H9 (cell line): ENCODE measurements around the gene PC. TPM values are rescaled to one million over a fixed set of nuclear protein-coding genes. Genes with fewer than 3 reads are reported as not detected.

Experiments
- DNase-seq: peaks from one replicate; pipeline ENCODE4 v3.0.0-alpha.2; 2017
- H2AFZ ChIP-seq: one replicate; pipeline ENCODE4 v1.6.1; 2013; ENCODE audit warnings: mild to moderate bottlenecking, low read length, control low read depth, moderate library complexity
- H2AK5ac ChIP-seq: 2 replicates; pipeline ENCODE4 v1.6.1; 2013; ENCODE audit warnings: low read length, control low read depth, mixed read lengths; ENCODE audit not compliant: insufficient read length
- H2BK120ac ChIP-seq: one replicate; pipeline ENCODE4 v1.6.1; 2013; ENCODE audit warnings: low read depth, mild to moderate bottlenecking, low read length, control low read depth, inconsistent platforms; ENCODE audit not compliant: poor library complexity, severe bottlenecking
- H2BK12ac ChIP-seq: 2 replicates; pipeline ENCODE4 v1.6.1; 2013; ENCODE audit warnings: low read length, control low read depth, mixed read lengths, low read depth; ENCODE audit not compliant: insufficient read length
- H2BK15ac ChIP-seq: 2 replicates; pipeline ENCODE4 v1.6.1; 2013; ENCODE audit warnings: low read depth, low read length, control low read depth
- H2BK20ac ChIP-seq: one replicate; pipeline ENCODE4 v1.6.1; 2013; ENCODE audit warnings: low read depth, mild to moderate bottlenecking, low read length, control low read depth, inconsistent platforms; ENCODE audit not compliant: poor library complexity, severe bottlenecking
- H2BK5ac ChIP-seq: 2 replicates; pipeline ENCODE4 v1.6.1; 2013; ENCODE audit warnings: low read length, control low read depth, mixed read lengths; ENCODE audit not compliant: insufficient read length
- H3K14ac ChIP-seq: 2 replicates; pipeline ENCODE4 v1.6.1; 2013; ENCODE audit warnings: low read length, control low read depth; ENCODE audit not compliant: insufficient read depth
- H3K18ac ChIP-seq: 2 replicates; pipeline ENCODE4 v1.6.1; 2013; ENCODE audit warnings: low read depth, mild to moderate bottlenecking, mixed read lengths, low read length, control low read depth; ENCODE audit not compliant: insufficient read length
- H3K23ac ChIP-seq: 2 replicates; pipeline ENCODE4 v1.6.1; 2013; ENCODE audit warnings: low read length, control low read depth, mixed read lengths, low read depth; ENCODE audit not compliant: insufficient read length
- H3K23me2 ChIP-seq: 2 replicates; pipeline ENCODE4 v1.6.1; 2013; ENCODE audit warnings: low read depth, mild to moderate bottlenecking, mixed read lengths, low read length, control low read depth; ENCODE audit not compliant: insufficient read length, poor library complexity, severe bottlenecking
- H3K27ac ChIP-seq: 2 replicates; pipeline ENCODE4 v1.5.1; 2013; ENCODE audit warnings: low read length, control low read depth, mixed read lengths, low read depth; ENCODE audit not compliant: insufficient read length
- H3K27me3 ChIP-seq: 2 replicates; pipeline ENCODE4 v1.6.1; 2013; ENCODE audit warnings: low read length, control low read depth, inconsistent platforms; ENCODE audit not compliant: insufficient read depth
- H3K4ac ChIP-seq: 2 replicates; pipeline ENCODE4 v1.6.1; 2013; ENCODE audit warnings: low read depth, mild to moderate bottlenecking, control low read depth, inconsistent platforms, low read length, moderate library complexity
- H3K4me1 ChIP-seq: 2 replicates; pipeline ENCODE4 v1.6.1; 2013; ENCODE audit warnings: low read length, control low read depth, inconsistent platforms; ENCODE audit not compliant: insufficient read depth
- H3K4me2 ChIP-seq: 2 replicates; pipeline ENCODE4 v1.6.1; 2013; ENCODE audit warnings: low read length, control low read depth, mixed read lengths; ENCODE audit not compliant: insufficient read length, insufficient read depth
- H3K56ac ChIP-seq: 2 replicates; pipeline ENCODE4 v1.6.1; 2013; ENCODE audit warnings: low read depth, mild to moderate bottlenecking, mixed read lengths, low read length, control low read depth; ENCODE audit not compliant: insufficient read length
- H3K79me1 ChIP-seq: 2 replicates; pipeline ENCODE4 v1.6.1; 2013; ENCODE audit warnings: low read depth, mild to moderate bottlenecking, moderate library complexity, low read length, control low read depth, inconsistent platforms; ENCODE audit not compliant: insufficient read depth, poor library complexity, severe bottlenecking
- H3K79me2 ChIP-seq: 2 replicates; pipeline ENCODE4 v1.6.1; 2013; ENCODE audit warnings: low read length, control low read depth, inconsistent platforms; ENCODE audit not compliant: insufficient read depth
- H3K9ac ChIP-seq: 2 replicates; pipeline ENCODE4 v1.6.1; 2013; ENCODE audit warnings: low read length, control low read depth, mixed read lengths; ENCODE audit not compliant: insufficient read length; ENCODE audit errors: extremely low read depth
- H3K9me3 ChIP-seq: one replicate; pipeline ENCODE4 v1.6.1; 2013; ENCODE audit warnings: low read depth, low read length, inconsistent platforms; ENCODE audit not compliant: control insufficient read depth
- H3T11ph ChIP-seq: one replicate; pipeline ENCODE4 v1.6.1; 2013; ENCODE audit warnings: mild to moderate bottlenecking, low read length, control low read depth, inconsistent platforms
- H4K20me1 ChIP-seq: one replicate; pipeline ENCODE4 v1.6.1; 2013; ENCODE audit not compliant: control insufficient read depth, insufficient read length, insufficient read depth
- H4K5ac ChIP-seq: 2 replicates; pipeline ENCODE4 v1.6.1; 2013; ENCODE audit warnings: low read depth, mild to moderate bottlenecking, mixed read lengths, low read length, control low read depth; ENCODE audit not compliant: insufficient read length
- H4K8ac ChIP-seq: replicated peaks from 2 replicates; pipeline ENCODE4 v1.6.1; 2013; ENCODE audit warnings: low read length, control low read depth, mixed read lengths, low read depth; ENCODE audit not compliant: insufficient read length
- H4K91ac ChIP-seq: 2 replicates; pipeline ENCODE4 v1.6.1; 2013; ENCODE audit warnings: low read depth, mild to moderate bottlenecking, moderate library complexity, mixed read lengths, low read length, control low read depth; ENCODE audit not compliant: insufficient read length
- H3K27ac Mint-ChIP-seq, 3 experiments: 2 replicates in 2 of 3; 3 replicates in 1 of 3; pipeline ENCODE4 v1.8.0; 2020 to 2021; ENCODE audit warnings: mixed read lengths in 3 of 3, mild to moderate bottlenecking in 1 of 3, moderate library complexity in 1 of 3
- H3K27me3 Mint-ChIP-seq: 2 replicates; pipeline ENCODE4 v1.8.0; 2021; ENCODE audit warnings: low read depth, mild to moderate bottlenecking, moderate library complexity, mixed read lengths
- H3K36me3 Mint-ChIP-seq, 3 experiments: 2 replicates in 2 of 3; 3 replicates in 1 of 3; pipeline ENCODE4 v1.8.0; 2020 to 2021; ENCODE audit warnings: low read depth in 3 of 3, mixed read lengths in 3 of 3; ENCODE audit not compliant: insufficient read depth in 1 of 3
- H3K4me1 Mint-ChIP-seq, 2 experiments: 2 replicates each; pipeline ENCODE4 v1.8.0; 2020; ENCODE audit warnings: mixed read lengths in 2 of 2
- H3K4me3 Mint-ChIP-seq, 2 experiments: 2 replicates in 1 of 2; 3 replicates in 1 of 2; pipeline ENCODE4 v1.8.0; 2020 to 2021; ENCODE audit warnings: mild to moderate bottlenecking in 2 of 2, mixed read lengths in 2 of 2, moderate library complexity in 1 of 2
- H3K9me3 Mint-ChIP-seq, 2 experiments: 2 replicates in 1 of 2; 3 replicates in 1 of 2; pipeline ENCODE4 v1.8.0; 2020; ENCODE audit warnings: mild to moderate bottlenecking in 2 of 2, mixed read lengths in 2 of 2, moderate library complexity in 1 of 2
- CTCF ChIP-seq: fragments of 200-600 bp; sonication (generic); conservative IDR thresholded peaks from 3 replicates; pipeline ENCODE4 v1.8.0; 2021; ENCODE audit warnings: antibody characterized with exemption, mild to moderate bottlenecking
- WGBS: extraction: QIAGEN DNeasy Blood & Tissue Kit; methylation state at CpG from one replicate; pipeline ENCODE4 v1.1.7; 2013; ENCODE audit warnings: missing lambda C conversion rate, low lambda C conversion rate, mixed read lengths; ENCODE audit not compliant: insufficient read length; ENCODE audit errors: extremely low coverage; 5-methylcytosine and 5-hydroxymethylcytosine counted together
- total RNA-seq: library from RNA; stranded (reverse); gene quantifications from 2 replicates; pipeline ENCODE4 v1.2.1, GENCODE V29; 2021

Gene PC
- total RNA-seq, 1 experiment from 2014 or later = 32.6 TPM

- H4K8ac ChIP-seq = no peak overlapping the region
- no peaks in the 10 kb centered on the region for H4K20me1 ChIP-seq
- H3K27ac ChIP-seq = no peak overlapping the region
- no peaks in the 10 kb centered on the region for H3K23me2 ChIP-seq
- H4K91ac ChIP-seq = no peak overlapping the region
- Mint-ChIP-seq H3K4me1 (peaks cover 40 to 63% of the 10 kb centered on the region in 2 experiments), H3K27ac (no peak overlapping the region; a peak in 1 of 7 replicates), H3K36me3 (no peaks in the 10 kb centered on the region), H3K27me3 (no peaks in the 10 kb centered on the region; the same call in 1 of the 2 replicates), H3K4me3 (no peak overlapping the region), H3K9me3 (no peaks in the 10 kb centered on the region)
- H3K4me2 ChIP-seq = no peak overlapping the region
- no peak overlapping the region for H3K18ac ChIP-seq
- no peak overlapping the region for H3K56ac ChIP-seq
- no peaks in the 10 kb centered on the region for H3K79me2 ChIP-seq
- no peak overlapping the region for H2BK20ac ChIP-seq
- no CpG with 5 or more reads among the region's 7 CpGs for WGBS
- H2BK5ac ChIP-seq = no peak overlapping the region
- no peak overlapping the region for H2BK120ac ChIP-seq
- no peak overlapping the region for H2AK5ac ChIP-seq
- no peak overlapping the region for H3K23ac ChIP-seq
- no peak overlapping the region for H3K9ac ChIP-seq
- H2BK15ac ChIP-seq = no peak overlapping the region
- H2BK12ac ChIP-seq = no peak overlapping the region
- no peaks in the 10 kb centered on the region for H3K9me3 ChIP-seq
- H2AFZ ChIP-seq = no peak overlapping the region
- H3K4me1 ChIP-seq = peaks cover 2% of the 10 kb centered on the region; the same call in 1 of the 2 replicates
- no peaks in the 10 kb centered on the region for H3K27me3 ChIP-seq
- TF ChIP-seq CTCF = no peak
- no peak overlapping the region for H4K5ac ChIP-seq
- no peak overlapping the region; the same call in 1 of the 2 replicates for H3K14ac ChIP-seq
- H3T11ph ChIP-seq = no peak overlapping the region
- H3K79me1 ChIP-seq = no peaks in the 10 kb centered on the region
- no peak for DNase-seq
- no peak overlapping the region for H3K4ac ChIP-seq
These were observed 79.2 kb downstream of the PC start for GRCh38 chr11:66879000-66879399.
